Small intestine (tissue), 7 donors: ENCODE data around the gene APPL2. TPM values are rescaled to one million over a fixed set of nuclear protein-coding genes. Genes with fewer than 3 reads are reported as not detected.

Experiments
- DNase-seq, 2 donors: peaks; one replicate each; pipeline versions ENCODE4 v3.0.0 to v3.0.0-alpha.2; 2013
- FAIRE-seq: peaks from 2 replicates; lab custom pipeline; 2012; peaks lifted over from hg19 to GRCh38; lab: Jason Lieb, UNC
- H3K27ac ChIP-seq, 3 donors: one replicate each; pipeline ENCODE4 v1.5.1; 2013; ENCODE audit warnings: low read length in 2 of 3, mild to moderate bottlenecking in 2 of 3, control low read depth in 1 of 3, inconsistent platforms in 1 of 3, low read depth in 1 of 3, moderate library complexity in 1 of 3
- H3K27me3 ChIP-seq, 3 donors: one replicate each; pipeline ENCODE4 v1.6.1; 2013; ENCODE audit warnings: low read length in 3 of 3, inconsistent platforms in 1 of 3; ENCODE audit not compliant: control insufficient read depth in 3 of 3, insufficient read depth in 3 of 3
- H3K36me3 ChIP-seq, 3 donors: one replicate each; pipeline ENCODE4 v1.6.1; 2013; ENCODE audit warnings: low read length in 3 of 3, inconsistent platforms in 1 of 3, low read depth in 1 of 3, mild to moderate bottlenecking in 1 of 3, moderate library complexity in 1 of 3; ENCODE audit not compliant: control insufficient read depth in 3 of 3, insufficient read depth in 2 of 3
- H3K4me1 ChIP-seq, 3 donors: one replicate each; pipeline ENCODE4 v1.6.1; 2013; ENCODE audit warnings: low read length in 2 of 3, inconsistent platforms in 1 of 3, low read depth in 1 of 3, mild to moderate bottlenecking in 1 of 3, moderate library complexity in 1 of 3; ENCODE audit not compliant: control insufficient read depth in 3 of 3, insufficient read depth in 2 of 3
- H3K4me3 ChIP-seq, 3 donors: one replicate each; pipeline ENCODE4 v1.5.1; 2013; ENCODE audit warnings: low read length in 3 of 3, control low read depth in 1 of 3, inconsistent platforms in 1 of 3, low read depth in 1 of 3, mild to moderate bottlenecking in 1 of 3, moderate library complexity in 1 of 3
- H3K9me3 ChIP-seq, 2 donors: one replicate each; pipeline ENCODE4 v1.6.1; 2013; ENCODE audit warnings: low read depth in 1 of 2, low read length in 1 of 2; ENCODE audit not compliant: control insufficient read depth in 2 of 2, insufficient read depth in 1 of 2
- WGBS, 3 donors: extraction: QIAGEN DNeasy Blood & Tissue Kit; methylation state at CpG; one replicate each; pipeline ENCODE4 v1.1.7; 2013; 5-methylcytosine and 5-hydroxymethylcytosine counted together
- polyA plus RNA-seq, 4 donors: library from polyadenylated mRNA; stranded (reverse) in 3 of 4; unstranded in 1 of 4; fragments of 200-250 nt in 3 of 4; fragments of 120-200 nt in 1 of 4; gene quantifications; one replicate each; pipeline versions ENCODE4 v1.2.1 to v1.2.3, GENCODE V29; 2013
- donor health status: healthy with polysubstance abuse.
- donor health status: control.
- donor health status: control.
- donor health status: Bipolar disorder and iron deficiency.
- donor health status: healthy.

Gene APPL2
- polyA plus RNA-seq, 4 donors = 22.8 to 96.4 (median 82.8) TPM

DNA sequence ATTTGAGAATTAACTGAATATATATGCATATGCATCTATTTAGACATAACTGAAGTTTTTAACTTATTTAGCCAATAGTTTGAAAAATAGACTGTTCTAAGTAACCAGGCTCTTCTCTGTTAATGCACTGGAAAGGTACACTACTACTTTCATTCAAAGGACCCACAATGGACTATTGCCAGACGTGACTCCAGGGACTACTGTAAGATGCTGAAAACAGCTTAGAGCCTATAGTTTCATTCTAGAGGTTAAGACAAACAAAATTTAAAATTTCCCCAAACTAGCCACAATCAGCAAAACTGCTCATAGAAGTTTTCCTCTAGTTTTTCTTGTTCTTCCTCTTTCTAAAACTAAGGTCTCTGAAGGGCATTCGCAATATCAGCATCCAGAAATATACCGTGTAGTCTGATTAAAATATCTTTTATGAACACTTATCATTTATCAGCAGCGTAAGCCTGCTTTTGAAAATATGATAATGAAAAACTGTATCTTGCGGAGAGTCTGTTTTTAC, 10.4 kb downstream of the APPL2 start:
- H3K27me3 ChIP-seq = no peaks in the 10 kb centered on the region
- no peaks in the 10 kb centered on the region for H3K9me3 ChIP-seq
- no peak overlapping the region for H3K4me3 ChIP-seq
- peaks cover 9 to 60% (median 23%) of the 10 kb centered on the region in 3 donors for H3K4me1 ChIP-seq
- H3K27ac ChIP-seq = no peak overlapping the region
- FAIRE-seq = no peak
- H3K36me3 ChIP-seq = peaks cover 0 to 49% (median 18%) of the 10 kb centered on the region in 3 donors
- DNase-seq = no peak
- 71 to 79% (median 73%) methylated on average over 5 of the region's 5 CpGs for WGBS, 3 donors

DNA sequence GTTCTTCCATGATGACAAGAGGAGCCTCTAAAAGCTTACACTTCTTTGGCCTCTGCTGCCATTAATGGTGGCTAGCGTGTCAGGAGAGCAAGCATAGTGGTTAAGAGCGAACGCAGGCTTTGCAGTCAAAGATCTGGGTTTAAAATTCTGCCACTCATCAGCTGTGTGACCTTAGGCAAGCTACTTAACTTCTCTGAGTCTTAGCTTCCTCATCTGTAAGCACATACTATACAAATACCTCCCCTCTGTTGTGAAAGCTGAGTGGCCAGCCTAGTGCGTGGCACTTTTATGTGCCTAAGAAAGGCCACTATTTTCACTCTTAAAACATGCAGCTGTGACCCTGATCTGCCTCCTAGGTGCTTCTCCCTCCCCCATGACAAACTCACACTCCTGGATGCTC, 11.6 kb downstream of the APPL2 start:
- Histone ChIP-seq H3K4me3 (no peak overlapping the region), H3K27ac (peak overlapping the region in 2 of 3 donors; percentile 47 to 58), H3K27me3 (no peaks in the 10 kb centered on the region), H3K36me3 (peaks cover 0 to 50% (median 18%) of the 10 kb centered on the region in 3 donors), H3K4me1 (peaks cover 17 to 63% (median 24%) of the 10 kb centered on the region in 3 donors), H3K9me3 (no peaks in the 10 kb centered on the region)
- FAIRE-seq (no peak), DNase-seq (no peak)
- WGBS, 3 donors = 96 to 99% (median 97%) methylated on average over 4 of the region's 4 CpGs

DNA sequence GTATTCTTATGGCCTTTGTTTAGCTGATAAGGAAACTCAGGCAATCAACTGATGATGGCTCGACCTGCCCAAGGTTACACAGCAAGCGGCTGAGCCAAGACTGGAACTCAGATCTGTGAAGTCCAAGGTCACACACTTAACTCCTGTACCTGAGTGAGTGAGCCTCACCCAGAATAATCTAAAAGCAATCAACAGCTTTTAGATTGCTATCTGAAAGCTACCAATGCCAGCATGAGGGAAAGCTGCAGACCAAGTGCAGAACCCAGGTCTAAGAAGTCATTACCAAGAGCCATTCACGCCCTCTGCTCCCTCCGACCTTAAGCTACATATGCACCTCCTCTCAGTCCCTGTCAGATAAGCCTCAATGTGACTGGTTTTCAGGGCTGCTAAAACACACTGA, 12.1 kb downstream of the APPL2 start:
- peaks cover 0 to 51% (median 18%) of the 10 kb centered on the region in 3 donors for H3K36me3 ChIP-seq
- peak in 1 of 2 donors; percentile 71 for DNase-seq
- H3K27ac ChIP-seq = peak overlapping the region; percentile 47 to 58 (median 52)
- H3K27me3 ChIP-seq = no peaks in the 10 kb centered on the region
- WGBS, 3 donors = 22 to 66% (median 39%) methylated on average over 4 of the region's 4 CpGs
- no peaks in the 10 kb centered on the region for H3K9me3 ChIP-seq
- no peak for FAIRE-seq
- peaks cover 14 to 63% (median 28%) of the 10 kb centered on the region in 3 donors for H3K4me1 ChIP-seq
- no peak overlapping the region for H3K4me3 ChIP-seq

DNA sequence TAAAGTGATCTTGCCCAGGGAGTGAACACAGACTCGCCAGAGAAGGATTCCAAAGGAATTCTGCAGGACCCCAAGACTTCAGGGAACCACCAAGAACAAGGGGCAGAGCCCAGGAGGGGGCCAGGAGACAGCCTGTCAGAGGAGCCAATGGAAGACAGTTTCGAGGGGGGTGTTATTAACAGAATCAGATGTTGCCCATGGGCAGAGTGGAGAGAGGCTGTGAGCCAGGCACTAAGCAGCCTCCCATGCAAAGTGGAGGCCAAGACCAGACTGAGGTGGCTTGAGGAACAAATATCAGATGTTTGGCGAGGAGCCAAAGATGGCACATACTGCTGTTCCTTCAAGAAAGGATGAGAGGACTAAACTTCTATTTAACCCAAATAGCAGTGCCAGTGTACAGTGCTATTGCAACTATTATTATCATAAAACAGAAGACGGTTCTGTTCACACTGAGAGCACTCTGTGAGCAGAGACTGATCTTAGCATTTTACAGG, 12.6 kb downstream of the APPL2 start:
- Histone ChIP-seq H3K4me3 (no peak overlapping the region), H3K4me1 (peaks cover 14 to 63% (median 29%) of the 10 kb centered on the region in 3 donors), H3K27ac (peak overlapping the region; percentile 47 to 58 (median 52)), H3K36me3 (peaks cover 0 to 55% (median 16%) of the 10 kb centered on the region in 3 donors), H3K27me3 (no peaks in the 10 kb centered on the region), H3K9me3 (no peaks in the 10 kb centered on the region)
- WGBS, 3 donors = 82 to 88% (median 82%) methylated on average over 4 of the region's 4 CpGs
- FAIRE-seq (no peak), DNase-seq (no peak)

DNA sequence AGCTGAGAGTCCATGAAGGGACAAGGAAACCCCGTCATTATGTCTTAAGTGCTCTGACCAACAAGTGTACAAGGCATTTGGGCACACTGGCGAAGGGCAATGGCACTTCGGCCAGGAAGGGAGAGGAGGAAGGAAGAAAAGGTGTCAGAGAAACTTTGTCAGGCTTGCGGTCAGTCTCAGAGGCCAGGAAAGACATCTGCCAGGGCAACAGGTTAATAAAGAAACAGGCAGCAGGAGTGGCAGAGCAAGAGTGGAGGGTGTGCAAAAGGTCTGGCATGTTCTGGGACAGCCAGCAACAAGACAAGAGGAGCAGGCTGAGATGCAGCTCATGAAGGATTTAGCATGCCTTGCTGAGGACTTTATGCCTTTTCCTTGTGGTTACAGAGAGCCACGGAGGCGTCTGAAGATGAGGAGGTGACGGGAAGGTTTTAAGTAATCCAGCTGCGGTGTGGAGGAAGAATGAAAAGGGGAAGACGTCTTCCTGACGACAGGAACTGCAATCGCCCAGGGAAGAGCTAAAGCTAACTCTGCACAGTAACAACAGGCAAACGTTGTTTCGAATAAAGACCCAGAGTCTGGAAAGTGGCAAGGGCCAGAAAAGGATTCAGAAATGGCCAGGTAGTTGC, 13.1 kb downstream of the APPL2 start:
- Histone ChIP-seq H3K4me1 (peaks cover 14 to 66% (median 29%) of the 10 kb centered on the region in 3 donors), H3K36me3 (peaks cover 0 to 57% (median 16%) of the 10 kb centered on the region in 3 donors), H3K4me3 (no peak overlapping the region), H3K27ac (peak overlapping the region in 2 of 3 donors; percentile 58 to 92), H3K27me3 (no peaks in the 10 kb centered on the region), H3K9me3 (no peaks in the 10 kb centered on the region)
- no peak for DNase-seq
- WGBS, 3 donors = 85 to 90% (median 87%) methylated on average over 13 of the region's 13 CpGs
- no peak for FAIRE-seq

DNA sequence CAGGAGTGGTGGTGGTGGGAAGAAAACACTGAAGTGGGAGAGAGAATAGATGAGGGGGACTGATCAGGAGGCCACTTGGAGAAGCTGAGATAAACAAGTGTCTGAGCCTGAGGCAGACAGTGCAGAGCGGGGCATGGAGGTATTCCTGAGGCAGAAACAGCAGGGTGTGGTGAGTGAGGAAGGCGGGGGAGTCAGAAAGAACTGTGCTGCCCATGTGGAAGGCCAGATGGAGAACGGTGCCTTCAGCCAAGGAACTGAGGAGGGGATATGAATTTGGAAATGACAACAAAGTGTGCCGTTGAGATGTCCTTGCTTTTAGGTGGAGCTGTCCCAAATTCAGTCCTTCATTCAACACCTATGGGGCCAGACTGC, 13.7 kb downstream of the APPL2 start:
- H3K9me3 ChIP-seq = no peaks in the 10 kb centered on the region
- peak overlapping the region in 2 of 3 donors; percentile 25 to 92 for H3K27ac ChIP-seq
- peaks cover 14 to 67% (median 29%) of the 10 kb centered on the region in 3 donors for H3K4me1 ChIP-seq
- H3K27me3 ChIP-seq = no peaks in the 10 kb centered on the region
- no peak for DNase-seq
- 67 to 72% (median 68%) methylated on average over 4 of the region's 4 CpGs for WGBS, 3 donors
- no peak overlapping the region for H3K4me3 ChIP-seq
- no peak for FAIRE-seq
- peaks cover 2 to 53% (median 12%) of the 10 kb centered on the region in 3 donors for H3K36me3 ChIP-seq

DNA sequence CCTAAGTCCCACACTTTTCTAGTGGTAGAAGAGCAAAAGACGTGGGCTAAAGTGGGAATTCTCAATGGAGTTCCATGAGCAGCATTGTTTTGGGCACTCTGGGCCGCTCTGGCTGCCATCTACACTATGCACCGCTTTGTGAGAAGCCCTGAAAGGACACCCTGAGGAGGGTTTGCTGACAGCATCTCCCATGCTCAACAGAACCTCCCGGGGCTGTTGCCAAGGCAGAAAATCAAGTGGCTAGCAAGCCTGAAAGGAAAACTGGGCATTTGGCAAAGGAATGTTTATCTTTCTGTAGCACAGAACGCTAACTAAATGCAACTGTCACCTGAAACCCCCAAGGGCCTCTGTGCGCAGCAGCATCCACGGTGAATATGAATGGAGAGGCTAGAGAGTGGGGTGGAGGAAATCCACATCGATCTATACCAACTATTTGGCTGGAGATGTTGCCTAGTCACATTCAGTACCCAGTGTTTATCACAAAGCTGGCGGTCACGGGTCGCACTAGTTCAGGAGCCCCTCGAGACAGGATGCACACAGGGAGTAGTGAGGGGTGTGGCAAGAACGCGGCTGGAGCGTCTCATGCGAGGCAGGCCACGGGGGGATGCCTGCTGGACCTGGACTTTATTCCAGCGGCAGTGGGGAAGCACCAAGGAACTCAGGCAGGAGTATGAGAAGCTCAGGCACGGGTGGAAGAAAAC, 14.2 kb downstream of the APPL2 start:
- 76 to 82% (median 79%) methylated on average over 19 of the region's 19 CpGs for WGBS, 3 donors

DNA sequence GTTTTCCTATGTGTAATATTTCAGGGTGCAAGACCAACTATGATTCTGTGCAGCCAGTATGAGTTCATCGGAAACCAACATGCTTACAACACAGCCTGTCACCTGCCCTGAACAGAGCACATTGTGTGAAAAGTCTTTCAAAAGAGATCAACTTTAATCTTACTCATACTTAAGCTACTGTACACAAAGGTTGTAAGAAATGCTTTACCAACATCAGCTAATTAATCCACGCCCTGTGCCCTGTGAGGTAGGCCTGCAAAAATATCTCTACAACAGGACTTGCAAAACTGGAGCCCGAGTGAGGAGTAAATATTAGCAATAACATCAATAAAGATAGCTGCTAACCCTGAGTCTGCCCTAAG, 15.1 kb downstream of the APPL2 start:
- Histone ChIP-seq H3K9me3 (no peaks in the 10 kb centered on the region), H3K27ac (peak overlapping the region; percentile 61 to 97 (median 92)), H3K4me1 (peaks cover 14 to 67% (median 31%) of the 10 kb centered on the region in 3 donors), H3K27me3 (no peaks in the 10 kb centered on the region), H3K4me3 (no peak overlapping the region), H3K36me3 (peaks cover 2 to 55% (median 11%) of the 10 kb centered on the region in 3 donors)
- DNase-seq (peak; percentile 85 to 92), FAIRE-seq (no peak)
- WGBS, 3 donors = 11 to 68% (median 36%) methylated on average over 3 of the region's 3 CpGs

More for the DNA sequence above, 14.2 kb downstream of the APPL2 start:
- FAIRE-seq (no peak), DNase-seq (peak in 1 of 2 donors; percentile 63)
- Histone ChIP-seq H3K27ac (peak overlapping the region; percentile 25 to 92 (median 29)), H3K27me3 (no peaks in the 10 kb centered on the region), H3K4me1 (peaks cover 14 to 71% (median 31%) of the 10 kb centered on the region in 3 donors), H3K9me3 (no peaks in the 10 kb centered on the region), H3K36me3 (peaks cover 2 to 51% (median 12%) of the 10 kb centered on the region in 3 donors), H3K4me3 (no peak overlapping the region)
